ENCODE results near the gene P2RX4. TPM values are rescaled to one million over a fixed set of nuclear protein-coding genes. Genes with fewer than 3 reads are reported as not detected.
A peak's percentile ranks its signal among the peaks of the same experiment; 100 is the strongest.

The P2RX4 gene
- total RNA-seq, 2 experiments from 2014 or later, result 14.2 to 18.0 TPM

DNA sequence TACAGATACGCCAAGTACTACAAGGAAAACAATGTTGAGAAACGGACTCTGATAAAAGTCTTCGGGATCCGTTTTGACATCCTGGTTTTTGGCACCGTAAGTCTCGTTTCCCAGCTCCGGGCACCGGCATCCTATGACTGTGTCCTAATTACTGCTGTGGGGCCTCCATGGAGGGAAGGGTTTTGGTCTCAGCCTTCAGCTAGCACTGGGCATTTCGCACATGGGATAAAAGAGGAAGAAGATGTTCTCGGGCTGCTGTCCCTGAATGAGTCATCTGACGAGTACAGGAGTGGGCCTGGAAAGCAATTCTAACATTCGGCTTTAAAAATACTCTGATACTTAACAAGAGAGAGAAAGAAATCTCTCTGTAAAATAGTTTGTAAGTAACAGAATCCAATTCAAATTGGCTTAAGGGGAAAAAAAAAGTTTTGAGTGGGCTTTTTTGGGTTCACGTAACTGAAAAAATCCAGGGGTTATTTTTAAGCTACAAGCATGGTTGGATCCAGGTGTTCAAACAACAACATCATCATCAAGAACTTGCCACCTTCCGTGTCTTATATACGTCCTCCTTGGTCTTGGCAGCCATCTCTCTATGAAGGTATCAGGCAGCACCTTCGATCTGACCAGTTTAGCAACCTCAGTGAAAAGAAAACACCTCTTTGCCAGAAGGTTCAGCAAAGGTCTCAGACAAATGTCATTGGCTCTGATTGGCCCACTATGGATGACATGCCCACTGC is 34.4 kb upstream of the P2RX4 start:
- no peak overlapping the region for H3K4me3 Mint-ChIP-seq
- no peak overlapping the region for H3K27ac Mint-ChIP-seq
- intact Hi-C loops (cut with micrococcal nuclease), result no loop called here
- H3K9me3 Mint-ChIP-seq, result no peaks in the 10 kb centered on the region
- DNase-seq, result no peak
- no peaks in the 10 kb centered on the region for H3K4me1 Mint-ChIP-seq (ENCODE audit: low read depth)
- CTCF ChIA-PET, result interaction anchor here (0.9 to 1.5 kb wide), 2 partner anchors 18 to 64 kb away, joined by 3 to 5 read pairs; no protein-coding TSS in a partner anchor
- peaks cover 7% of the 10 kb centered on the region for H3K36me3 Mint-ChIP-seq (ENCODE audit: low read depth)
- H3K27me3 Mint-ChIP-seq (ENCODE audit: low read depth), result no peaks in the 10 kb centered on the region

GRCh38 chr12:121176826-121177529 is 33.0 kb upstream of the P2RX4 start:
- H3K36me3 Mint-ChIP-seq (ENCODE audit: low read depth), result peaks cover 12% of the 10 kb centered on the region
- intact Hi-C loops (cut with micrococcal nuclease), result no loop called here
- no peaks in the 10 kb centered on the region for H3K4me1 Mint-ChIP-seq (ENCODE audit: low read depth)
- H3K27ac Mint-ChIP-seq, result no peak overlapping the region
- H3K9me3 Mint-ChIP-seq, result peaks cover under 1% of the 10 kb centered on the region
- H3K4me3 Mint-ChIP-seq, result no peak overlapping the region
- no peaks in the 10 kb centered on the region for H3K27me3 Mint-ChIP-seq (ENCODE audit: low read depth)
- CTCF ChIA-PET, result interaction anchor here (0.8 to 1.5 kb wide), 2 partner anchors 53 to 66 kb away, joined by 3 to 5 read pairs; no protein-coding TSS in a partner anchor
- DNase-seq, result no peak

- Mint-ChIP-seq H3K27me3 (ENCODE audit: low read depth) (no peaks in the 10 kb centered on the region), H3K4me3 (no peak overlapping the region), H3K4me1 (ENCODE audit: low read depth) (peaks cover 4% of the 10 kb centered on the region), H3K9me3 (peaks cover 3% of the 10 kb centered on the region), H3K36me3 (ENCODE audit: low read depth) (peaks cover 12% of the 10 kb centered on the region), H3K27ac (no peak overlapping the region)
- no peak for DNase-seq
- CTCF ChIA-PET, result no interaction called here
- intact Hi-C loops (cut with micrococcal nuclease), result no loop called here
Measured at GRCh38 chr12:121181181-121181580, 28.7 kb upstream of the P2RX4 start.

DNA sequence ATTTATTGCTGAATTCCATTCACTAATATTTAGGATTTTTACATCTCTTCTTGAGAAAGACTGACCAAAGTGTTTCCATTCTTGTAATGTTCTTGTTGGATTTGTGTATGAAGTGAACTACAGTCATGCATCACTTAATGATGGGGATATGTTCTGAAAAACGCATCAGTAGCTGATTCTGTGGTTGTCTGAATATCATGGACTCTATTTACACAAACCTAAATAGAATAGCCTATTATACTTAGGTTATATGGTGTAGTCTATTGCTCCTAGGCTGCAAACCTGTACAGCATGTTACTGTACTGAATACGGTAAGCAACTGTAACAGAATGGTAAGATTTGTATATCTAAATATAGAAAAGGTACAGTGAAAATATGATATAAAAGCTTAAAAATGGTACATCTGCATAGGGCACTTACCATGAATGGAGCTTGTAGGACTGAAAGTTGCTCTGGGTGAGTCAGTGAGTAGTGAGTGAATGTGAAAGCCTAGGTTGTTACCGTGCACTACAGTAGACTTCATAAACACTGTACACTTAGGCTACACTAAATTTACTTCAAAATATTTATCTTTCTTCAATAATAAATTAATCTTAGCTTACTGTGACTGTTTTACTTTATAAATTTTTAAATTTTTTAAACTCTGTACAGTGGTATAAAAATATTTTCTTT is 27.6 kb upstream of the P2RX4 start:
- CTCF ChIA-PET, result interaction anchor here (0.8 kb wide), 1 partner anchor 9 kb away, joined by 3 read pairs; no protein-coding TSS in a partner anchor
- no peak overlapping the region for H3K4me3 Mint-ChIP-seq
- H3K27me3 Mint-ChIP-seq (ENCODE audit: low read depth), result no peaks in the 10 kb centered on the region
- peaks cover 12% of the 10 kb centered on the region for H3K36me3 Mint-ChIP-seq (ENCODE audit: low read depth)
- peaks cover 4% of the 10 kb centered on the region for H3K4me1 Mint-ChIP-seq (ENCODE audit: low read depth)
- no peak overlapping the region for H3K27ac Mint-ChIP-seq
- intact Hi-C loops (cut with micrococcal nuclease), result loop anchor here (2.0 kb wide), 1 partner anchor 38 kb away; no protein-coding TSS in a partner anchor
- peaks cover 3% of the 10 kb centered on the region for H3K9me3 Mint-ChIP-seq
- DNase-seq, result peak; percentile 42

DNA sequence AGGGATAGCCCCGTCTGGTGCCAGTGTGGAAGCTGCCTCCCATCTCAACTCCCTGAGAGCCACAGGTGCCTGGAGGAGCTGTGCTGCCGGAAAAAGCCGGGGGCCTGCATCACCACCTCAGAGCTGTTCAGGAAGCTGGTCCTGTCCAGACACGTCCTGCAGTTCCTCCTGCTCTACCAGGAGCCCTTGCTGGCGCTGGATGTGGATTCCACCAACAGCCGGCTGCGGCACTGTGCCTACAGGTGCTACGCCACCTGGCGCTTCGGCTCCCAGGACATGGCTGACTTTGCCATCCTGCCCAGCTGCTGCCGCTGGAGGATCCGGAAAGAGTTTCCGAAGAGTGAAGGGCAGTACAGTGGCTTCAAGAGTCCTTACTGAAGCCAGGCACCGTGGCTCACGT is 25.5 kb upstream of the P2RX4 start:
- no peaks in the 10 kb centered on the region for H3K27me3 Mint-ChIP-seq (ENCODE audit: low read depth)
- H3K4me1 Mint-ChIP-seq (ENCODE audit: low read depth), result peaks cover 4% of the 10 kb centered on the region
- H3K4me3 Mint-ChIP-seq, result no peak overlapping the region
- H3K9me3 Mint-ChIP-seq, result peaks cover 3% of the 10 kb centered on the region
- intact Hi-C loops (cut with micrococcal nuclease), result no loop called here
- H3K36me3 Mint-ChIP-seq (ENCODE audit: low read depth), result peaks cover 10% of the 10 kb centered on the region
- no peak for DNase-seq
- H3K27ac Mint-ChIP-seq, result no peak overlapping the region
- CTCF ChIA-PET, result interaction anchor here (1.2 kb wide), 1 partner anchor 46 kb away, joined by 5 read pairs; no protein-coding TSS in a partner anchor

DNA sequence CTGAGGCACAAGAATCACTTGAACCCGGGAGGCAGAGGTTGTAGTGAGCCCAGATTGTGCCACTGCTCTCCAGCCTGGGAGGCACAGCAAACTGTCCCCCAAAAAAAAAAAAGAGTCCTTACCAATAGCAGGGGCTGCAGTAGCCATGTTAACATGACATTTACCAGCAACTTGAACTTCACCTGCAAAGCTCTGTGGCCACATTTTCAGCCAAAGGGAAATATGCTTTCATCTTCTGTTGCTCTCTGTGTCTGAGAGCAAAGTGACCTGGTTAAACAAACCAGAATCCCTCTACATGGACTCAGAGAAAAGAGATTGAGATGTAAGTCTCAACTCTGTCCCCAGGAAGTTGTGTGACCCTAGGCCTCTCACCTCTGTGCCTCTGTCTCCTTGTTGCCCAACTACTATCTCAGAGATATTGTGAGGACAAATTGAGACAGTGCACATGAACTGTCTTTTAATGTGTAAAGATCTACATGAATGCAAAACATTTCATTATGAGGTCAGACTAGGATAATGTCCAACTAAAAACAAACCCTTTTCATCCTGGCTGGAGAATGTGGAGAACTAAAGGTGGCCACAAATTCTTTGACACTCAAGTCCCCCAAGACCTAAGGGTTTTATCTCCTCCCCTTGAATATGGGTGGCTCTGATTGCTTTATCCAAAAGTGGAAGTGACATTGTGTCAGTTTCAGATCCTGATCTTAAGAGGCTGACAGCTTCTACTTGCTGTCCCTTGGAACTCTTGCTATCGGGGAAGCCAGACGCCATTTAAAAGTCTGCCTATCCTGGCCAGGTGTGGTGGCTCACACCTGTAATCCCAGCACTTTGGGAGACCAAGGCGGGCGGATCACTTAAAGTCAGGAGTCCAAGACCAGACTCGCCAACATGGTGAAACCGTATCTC is 24.7 kb upstream of the P2RX4 start:
- peaks cover 3% of the 10 kb centered on the region for H3K9me3 Mint-ChIP-seq
- H3K4me3 Mint-ChIP-seq, result no peak overlapping the region
- no peaks in the 10 kb centered on the region for H3K27me3 Mint-ChIP-seq (ENCODE audit: low read depth)
- DNase-seq, result no peak
- intact Hi-C loops (cut with micrococcal nuclease), result no loop called here
- H3K27ac Mint-ChIP-seq, result no peak overlapping the region
- H3K4me1 Mint-ChIP-seq (ENCODE audit: low read depth), result peaks cover 4% of the 10 kb centered on the region
- peaks cover 7% of the 10 kb centered on the region for H3K36me3 Mint-ChIP-seq (ENCODE audit: low read depth)
- CTCF ChIA-PET, result interaction anchor here (0.6 to 1.2 kb wide), 3 partner anchors 45 to 125 kb away, joined by 3 to 5 read pairs (median 3); no protein-coding TSS in a partner anchor

GRCh38 chr12:121186826-121187225 is 23.1 kb upstream of the P2RX4 start:
- peaks cover 11% of the 10 kb centered on the region for H3K4me1 Mint-ChIP-seq (ENCODE audit: low read depth)
- H3K9me3 Mint-ChIP-seq, result peaks cover 3% of the 10 kb centered on the region
- no peaks in the 10 kb centered on the region for H3K27me3 Mint-ChIP-seq (ENCODE audit: low read depth)
- no peak for DNase-seq
- H3K36me3 Mint-ChIP-seq (ENCODE audit: low read depth), result peaks cover 3% of the 10 kb centered on the region
- no peak overlapping the region for H3K27ac Mint-ChIP-seq
- CTCF ChIA-PET, result interaction anchor here (0.6 kb wide), 1 partner anchor 287 kb away, joined by 3 read pairs; no protein-coding TSS in a partner anchor
- no peak overlapping the region for H3K4me3 Mint-ChIP-seq
- intact Hi-C loops (cut with micrococcal nuclease), result no loop called here

DNA sequence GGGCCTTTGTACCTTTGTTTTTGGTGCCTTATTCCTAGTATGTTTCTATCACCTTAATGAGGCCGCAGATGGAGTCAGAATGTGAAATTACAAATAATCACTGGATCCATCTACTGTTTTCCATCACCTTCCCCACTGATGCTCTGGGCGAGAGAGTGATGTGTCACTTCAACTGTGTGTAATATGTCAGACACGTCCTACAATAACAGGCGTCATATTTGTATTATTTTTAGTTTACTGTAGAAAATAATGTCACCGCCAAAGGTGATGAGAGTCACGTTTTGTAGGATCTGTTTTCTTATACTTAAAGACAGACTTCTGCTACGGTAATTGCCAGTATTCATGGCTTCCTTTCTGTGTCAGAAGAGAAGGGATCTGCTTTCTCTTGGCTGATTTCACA is 22.4 kb upstream of the P2RX4 start:
- Mint-ChIP-seq H3K27ac (no peak overlapping the region), H3K9me3 (no peaks in the 10 kb centered on the region), H3K4me3 (no peak overlapping the region), H3K36me3 (ENCODE audit: low read depth) (no peaks in the 10 kb centered on the region), H3K27me3 (ENCODE audit: low read depth) (no peaks in the 10 kb centered on the region), H3K4me1 (ENCODE audit: low read depth) (peaks cover 7% of the 10 kb centered on the region)
- CTCF ChIA-PET, result interaction anchor here (0.5 kb wide), 1 partner anchor 8 kb away, joined by 3 read pairs; no protein-coding TSS in a partner anchor
- DNase-seq, result no peak
- intact Hi-C loops (cut with micrococcal nuclease), result no loop called here

DNA sequence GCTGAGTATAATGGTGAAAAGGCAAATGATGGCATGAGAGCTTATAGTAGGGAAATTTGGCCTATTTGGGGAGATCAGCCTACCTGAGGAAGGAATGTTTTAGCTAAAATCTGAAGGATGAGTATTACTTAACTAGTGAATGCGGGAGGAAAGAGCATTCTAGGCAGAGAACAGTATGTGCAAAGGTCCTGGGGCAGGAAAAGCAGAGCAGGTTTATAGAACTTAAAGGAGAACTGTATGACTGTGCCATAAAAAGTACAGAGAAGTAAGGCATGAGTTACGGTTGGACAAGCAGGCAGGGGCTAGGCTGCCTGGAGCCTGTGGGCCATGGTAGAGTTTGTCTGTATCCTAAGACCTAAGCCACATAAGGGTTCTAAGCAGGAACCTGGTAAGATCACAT is 21.7 kb upstream of the P2RX4 start:
- H3K4me1 Mint-ChIP-seq (ENCODE audit: low read depth), result peaks cover 7% of the 10 kb centered on the region

GRCh38 chr12:121189131-121189530 is 20.8 kb upstream of the P2RX4 start:
- Mint-ChIP-seq H3K36me3 (ENCODE audit: low read depth) (no peaks in the 10 kb centered on the region), H3K27ac (no peak overlapping the region), H3K27me3 (ENCODE audit: low read depth) (no peaks in the 10 kb centered on the region), H3K4me1 (ENCODE audit: low read depth) (peaks cover 7% of the 10 kb centered on the region), H3K4me3 (no peak overlapping the region), H3K9me3 (no peaks in the 10 kb centered on the region)
- intact Hi-C loops (cut with micrococcal nuclease), result no loop called here
- CTCF ChIA-PET, result interaction anchor here (0.6 kb wide), 1 partner anchor 1742 kb away, joined by 3 read pairs; no protein-coding TSS in a partner anchor
- no peak for DNase-seq

More for the DNA sequence above, 21.7 kb upstream of the P2RX4 start:
- Mint-ChIP-seq H3K27ac (no peak overlapping the region), H3K27me3 (ENCODE audit: low read depth) (no peaks in the 10 kb centered on the region), H3K4me3 (no peak overlapping the region), H3K36me3 (ENCODE audit: low read depth) (no peaks in the 10 kb centered on the region), H3K9me3 (no peaks in the 10 kb centered on the region)
- DNase-seq, result no peak
- CTCF ChIA-PET, result interaction anchor here (0.5 kb wide), 1 partner anchor 9 kb away, joined by 3 read pairs; no protein-coding TSS in a partner anchor
- intact Hi-C loops (cut with micrococcal nuclease), result no loop called here

DNA sequence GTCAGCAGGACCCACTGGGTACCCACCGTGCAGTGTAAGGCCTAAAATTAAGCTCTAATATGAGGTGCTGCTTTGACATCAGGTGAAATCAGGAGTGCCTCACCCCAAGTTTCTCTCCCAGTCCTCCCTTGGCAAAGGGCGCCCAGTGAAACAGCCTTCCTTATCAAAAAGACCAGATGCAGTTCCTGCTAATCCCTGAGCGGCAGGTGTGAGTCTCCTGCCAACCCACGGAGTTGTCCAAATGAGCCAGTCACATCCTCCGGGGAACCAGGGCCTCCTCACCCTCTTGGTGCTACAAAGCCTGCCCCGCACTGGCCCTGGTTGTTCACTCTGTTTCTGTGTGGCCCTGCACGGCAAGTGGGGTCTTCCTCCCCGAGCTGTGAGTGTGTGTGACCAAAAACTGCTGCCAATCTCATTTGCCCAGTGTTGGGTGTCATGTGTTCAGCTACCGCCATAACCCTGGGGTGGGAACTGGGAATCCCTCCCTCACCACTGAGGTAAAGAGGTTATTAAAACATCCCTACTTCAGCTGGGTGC is 20.2 kb upstream of the P2RX4 start:
- CTCF ChIA-PET, result interaction anchor here (0.6 kb wide), 1 partner anchor 1743 kb away, joined by 3 read pairs; no protein-coding TSS in a partner anchor
- no peak for DNase-seq
- no peak overlapping the region for H3K4me3 Mint-ChIP-seq
- H3K27ac Mint-ChIP-seq, result no peak overlapping the region
- H3K9me3 Mint-ChIP-seq, result no peaks in the 10 kb centered on the region
- H3K4me1 Mint-ChIP-seq (ENCODE audit: low read depth), result peaks cover 7% of the 10 kb centered on the region
- intact Hi-C loops (cut with micrococcal nuclease), result no loop called here
- no peaks in the 10 kb centered on the region for H3K36me3 Mint-ChIP-seq (ENCODE audit: low read depth)
- H3K27me3 Mint-ChIP-seq (ENCODE audit: low read depth), result no peaks in the 10 kb centered on the region

All from activated naive CD4-positive, alpha-beta T cell treated with anti-CD3 and anti-CD28 coated beads for 36 hours (primary cell).